ENCODE measurements around the gene LRRC4C.
"Not testable (repeated sequence)": the region's sequence is repeated elsewhere in the genome, so short reads cannot be mapped to it uniquely, and the experiment has no call there.

LRRC4C gene

GRCh38 chr11:40219401-40219800 is 1240.1 kb downstream of the LRRC4C start:
- FAIRE-seq (no peak), DNase-seq (ENCODE audit: insufficient read length, low spot score) (no peak)

- FAIRE-seq, result no peak
- DNase-seq (ENCODE audit: insufficient read length, low spot score), result no peak
Measured at GRCh38 chr11:40215556-40215955, 1243.9 kb downstream of the LRRC4C start.

GRCh38 chr11:40207416-40207815 is 1252.0 kb downstream of the LRRC4C start:
- FAIRE-seq, result no peak

DNA sequence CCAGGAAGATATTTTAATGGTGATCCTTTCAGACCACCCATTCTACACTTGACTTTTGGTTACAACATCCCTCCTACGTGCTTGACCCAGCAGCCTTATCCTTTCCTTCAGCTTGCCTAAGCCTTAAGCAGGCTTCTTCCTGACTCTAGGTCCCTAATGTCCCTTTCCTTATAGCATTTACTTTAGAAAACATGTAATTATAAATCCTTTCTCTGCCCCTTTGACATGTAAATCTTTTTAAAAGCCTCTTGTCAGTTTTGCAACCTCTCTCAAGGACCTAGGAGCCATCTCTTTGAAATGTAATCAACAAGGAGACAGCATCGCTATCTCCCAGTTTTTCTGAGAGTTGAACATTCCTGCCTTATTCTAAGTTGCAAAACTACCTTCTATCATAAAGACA is 1255.2 kb downstream of the LRRC4C start:
- DNase-seq (ENCODE audit: insufficient read length, low spot score), result no peak
- no peak for FAIRE-seq

More at GRCh38 chr11:40207416-40207815, 1252.0 kb downstream of the LRRC4C start:
- DNase-seq (ENCODE audit: insufficient read length, low spot score), result no peak

GRCh38 chr11:40203606-40204005 is 1255.8 kb downstream of the LRRC4C start:
- FAIRE-seq (no peak), DNase-seq (ENCODE audit: insufficient read length, low spot score) (no peak)

DNA sequence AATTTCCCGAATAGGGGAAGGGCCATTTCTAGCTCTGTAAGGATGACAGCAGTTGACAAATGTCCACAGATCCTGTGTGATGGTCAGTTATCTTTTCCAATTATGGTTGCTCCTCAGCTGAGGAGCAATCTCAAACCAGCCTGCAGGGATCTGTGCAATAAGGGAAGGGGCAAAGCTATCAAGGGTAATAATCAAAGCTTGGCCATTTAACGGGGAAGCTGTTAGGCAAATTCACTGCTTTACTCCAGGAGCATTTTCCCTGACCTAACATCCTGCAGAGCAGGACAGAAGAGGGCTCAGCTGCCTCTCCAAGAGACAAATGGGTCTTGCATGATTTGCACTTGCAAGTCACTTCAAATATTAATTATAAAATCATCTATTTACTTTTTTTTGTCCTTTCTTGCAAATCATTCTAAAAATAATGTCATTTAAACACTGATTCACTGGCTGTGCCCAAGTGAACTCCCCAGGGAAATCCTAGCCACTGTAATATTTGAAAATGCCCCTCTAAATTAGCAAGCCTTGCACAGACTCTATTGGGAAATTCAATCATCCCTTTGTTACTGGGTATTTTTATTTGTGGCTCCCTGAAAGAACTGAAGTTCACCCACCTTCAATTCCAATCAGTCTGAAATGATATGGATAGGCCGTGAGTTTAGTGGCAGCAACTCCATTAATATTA is 1256.7 kb downstream of the LRRC4C start:
- FAIRE-seq, result no peak
- no peak for DNase-seq (ENCODE audit: insufficient read length, low spot score)

- FAIRE-seq; DNase-seq (ENCODE audit: insufficient read length, low spot score): not testable (repeated sequence)
Measured at GRCh38 chr11:40192590-40192989, 1266.9 kb downstream of the LRRC4C start.

GRCh38 chr11:40190294-40190693 is 1269.2 kb downstream of the LRRC4C start:
- FAIRE-seq (no peak), DNase-seq (ENCODE audit: insufficient read length, low spot score) (no peak)

GRCh38 chr11:40188848-40189247 is 1270.6 kb downstream of the LRRC4C start:
- DNase-seq (ENCODE audit: insufficient read length, low spot score) (no peak), FAIRE-seq (no peak)

DNA sequence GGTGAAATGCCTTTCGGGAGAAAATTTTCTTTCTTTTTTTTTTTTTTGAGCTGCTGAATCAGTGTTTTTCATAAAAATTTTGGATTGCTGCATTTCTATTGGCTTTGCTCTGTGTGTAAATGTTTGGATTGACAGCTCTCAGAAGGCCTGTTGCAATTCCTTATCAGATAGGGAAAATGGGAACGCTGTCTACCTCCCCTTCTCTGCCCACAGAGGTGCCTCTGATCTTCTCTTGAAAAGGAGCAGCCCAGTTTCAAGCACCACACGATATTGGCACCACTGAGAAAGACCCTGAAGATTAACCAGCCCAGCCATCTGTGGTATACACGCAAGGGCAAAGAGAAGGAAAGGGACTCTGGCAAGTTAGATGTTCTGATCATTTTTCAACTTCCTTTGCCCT is 1272.2 kb downstream of the LRRC4C start:
- no peak for FAIRE-seq

GRCh38 chr11:40186437-40187263 is 1272.8 kb downstream of the LRRC4C start:
- DNase-seq (ENCODE audit: insufficient read length, low spot score) (no peak), FAIRE-seq (no peak)

More for the DNA sequence above, 1272.2 kb downstream of the LRRC4C start:
- no peak for DNase-seq (ENCODE audit: insufficient read length, low spot score)

DNA sequence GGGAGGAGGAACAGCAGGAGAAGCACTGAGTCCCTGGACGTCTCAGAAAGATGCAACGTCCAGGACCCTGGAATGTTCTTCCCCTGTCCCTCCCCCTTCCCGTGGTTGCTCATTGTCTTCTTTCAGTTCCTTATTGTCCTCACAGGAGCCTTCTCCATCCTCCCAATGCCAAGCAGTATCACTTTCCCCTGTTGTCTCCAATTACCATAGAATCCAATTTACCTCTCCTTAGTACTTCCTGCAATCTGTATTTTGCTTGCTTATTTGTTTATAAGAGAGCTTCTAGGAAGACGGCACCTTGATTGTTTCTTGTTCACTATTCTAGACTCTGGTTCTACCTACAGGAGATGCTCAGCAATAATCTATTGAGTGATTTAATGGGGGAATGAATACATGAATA is 1273.7 kb downstream of the LRRC4C start:
- FAIRE-seq (no peak), DNase-seq (ENCODE audit: insufficient read length, low spot score) (no peak)

- peak; percentile 87 for FAIRE-seq
- DNase-seq (ENCODE audit: insufficient read length, low spot score), result peak; percentile 7
Measured at GRCh38 chr11:40183073-40184064, 1276.1 kb downstream of the LRRC4C start.

GRCh38 chr11:40179541-40179940 is 1279.9 kb downstream of the LRRC4C start:
- no peak for FAIRE-seq
- no peak for DNase-seq (ENCODE audit: insufficient read length, low spot score)

DNA sequence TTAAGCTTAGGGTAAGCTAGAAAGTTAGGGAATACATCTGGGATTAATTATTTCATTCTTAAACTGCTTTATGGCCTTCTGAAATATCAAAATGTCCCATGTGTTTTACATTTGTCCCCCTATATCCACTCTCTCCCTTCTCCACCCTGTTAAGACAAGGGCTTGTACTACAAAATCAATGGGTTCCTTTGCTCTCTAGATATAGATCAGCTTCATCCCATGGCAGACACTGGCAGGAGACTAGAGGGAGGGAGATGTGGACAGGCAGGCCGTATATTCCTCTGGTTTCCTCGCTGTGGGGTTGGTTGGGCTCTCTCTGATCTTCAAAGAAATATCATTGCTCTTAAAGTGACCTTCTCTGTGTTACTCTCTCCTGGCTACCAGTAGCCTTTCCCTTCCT is 1281.0 kb downstream of the LRRC4C start:
- FAIRE-seq, result no peak
- DNase-seq (ENCODE audit: insufficient read length, low spot score), result no peak

- DNase-seq (ENCODE audit: insufficient read length, low spot score) (no peak), FAIRE-seq (no peak)
Measured at GRCh38 chr11:40175980-40176379, 1283.5 kb downstream of the LRRC4C start.

GRCh38 chr11:40170078-40170477 is 1289.4 kb downstream of the LRRC4C start:
- FAIRE-seq, result no peak
- no peak for DNase-seq (ENCODE audit: insufficient read length, low spot score)

- FAIRE-seq (peak; percentile 82), DNase-seq (ENCODE audit: insufficient read length, low spot score) (no peak)
Measured at GRCh38 chr11:40168414-40168813, 1291.0 kb downstream of the LRRC4C start.

GRCh38 chr11:40167805-40168204 is 1291.6 kb downstream of the LRRC4C start:
- not testable (repeated sequence) for DNase-seq (ENCODE audit: insufficient read length, low spot score); FAIRE-seq

- FAIRE-seq (no peak), DNase-seq (ENCODE audit: insufficient read length, low spot score) (no peak)
Measured at GRCh38 chr11:40166892-40167291, 1292.6 kb downstream of the LRRC4C start.

Measured in GM19239 (cell line).